Measurements from ENCODE around the gene SLC29A4. TPM values are rescaled to one million over a fixed set of nuclear protein-coding genes. Genes with fewer than 3 reads are reported as not detected.

SLC29A4 gene
- polyA plus RNA-seq, 1 of the 3 experiments (the other 2 are of a cell fraction): 12.3 TPM

DNA sequence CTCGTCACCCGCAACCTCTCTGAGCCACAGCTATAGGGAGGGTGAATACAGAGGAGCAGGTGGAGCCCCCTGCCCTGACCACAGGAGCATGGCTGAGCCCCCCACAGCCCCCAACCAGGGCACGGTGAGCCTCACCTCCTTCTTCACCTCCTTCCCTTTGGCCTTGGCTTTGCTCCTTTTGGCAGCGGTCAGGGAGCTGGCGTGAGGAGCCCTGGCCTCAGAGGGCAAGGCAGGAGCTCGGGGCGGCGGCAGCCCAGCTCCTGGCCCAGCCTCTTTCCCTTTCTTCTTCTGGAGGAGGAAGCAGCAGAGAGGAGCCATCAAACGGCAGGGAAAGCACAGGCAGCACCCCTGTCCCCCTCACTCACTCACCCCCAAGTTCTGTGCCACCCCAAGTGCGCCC is 42.2 kb downstream of the SLC29A4 start:
- H3F3A ChIP-seq (replicated peaks; ENCODE audit: insufficient read depth): peaks cover 17% of the 10 kb centered on the region
- no peak overlapping the region for H3K4me2 ChIP-seq
- ChIA-PET CTCF (no interaction called here), POLR2A (no interaction called here)
- H3K9me3 ChIP-seq: no peaks in the 10 kb centered on the region
- H3K9me2 ChIP-seq: no peaks in the 10 kb centered on the region
- H3K9ac ChIP-seq: no peak overlapping the region
- H2AFZ ChIP-seq (ENCODE audit: low read depth): no peak overlapping the region
- no peak for TF ChIP-seq ELF1 (IDR thresholded peaks at IDR 0.05)
- no peak for TF ChIP-seq GABPA (IDR thresholded peaks at IDR 0.05; ENCODE audit: low read depth)
- TF ChIP-seq, protein P1, sequence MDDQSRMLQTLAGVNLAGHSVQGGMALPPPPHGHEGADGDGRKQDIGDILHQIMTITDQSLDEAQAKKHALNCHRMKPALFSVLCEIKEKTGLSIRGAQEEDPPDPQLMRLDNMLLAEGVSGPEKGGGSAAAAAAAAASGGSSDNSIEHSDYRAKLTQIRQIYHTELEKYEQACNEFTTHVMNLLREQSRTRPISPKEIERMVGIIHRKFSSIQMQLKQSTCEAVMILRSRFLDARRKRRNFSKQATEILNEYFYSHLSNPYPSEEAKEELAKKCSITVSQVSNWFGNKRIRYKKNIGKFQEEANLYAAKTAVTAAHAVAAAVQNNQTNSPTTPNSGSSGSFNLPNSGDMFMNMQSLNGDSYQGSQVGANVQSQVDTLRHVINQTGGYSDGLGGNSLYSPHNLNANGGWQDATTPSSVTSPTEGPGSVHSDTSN (IDR thresholded peaks at IDR 0.05): no peak
- no peak for TF ChIP-seq SMC3 (IDR thresholded peaks at IDR 0.05; ENCODE audit: low read depth, low read length)
- TF ChIP-seq MXI1 (IDR thresholded peaks at IDR 0.05; ENCODE audit: low read depth, low read length): no peak
- TF ChIP-seq MEF2A (IDR thresholded peaks at IDR 0.05; ENCODE audit: borderline replicate concordance, low read depth): no peak
- no peak for TF ChIP-seq NRF1 (IDR thresholded peaks at IDR 0.05; ENCODE audit: low read depth, low read length)
- TF ChIP-seq POLR2AphosphoS5 (IDR thresholded peaks at IDR 0.05; ENCODE audit: low read depth, low read length): no peak
- TF ChIP-seq FOXJ3 (CRISPR knock-in tag; IDR thresholded peaks at IDR 0.05): no peak
- no peak for TF ChIP-seq RCOR1 (IDR thresholded peaks at IDR 0.05; ENCODE audit: low read length)
- TF ChIP-seq TEAD4 (IDR thresholded peaks at IDR 0.05; ENCODE audit: borderline replicate concordance, insufficient read depth): no peak
- TF ChIP-seq, protein P2, sequence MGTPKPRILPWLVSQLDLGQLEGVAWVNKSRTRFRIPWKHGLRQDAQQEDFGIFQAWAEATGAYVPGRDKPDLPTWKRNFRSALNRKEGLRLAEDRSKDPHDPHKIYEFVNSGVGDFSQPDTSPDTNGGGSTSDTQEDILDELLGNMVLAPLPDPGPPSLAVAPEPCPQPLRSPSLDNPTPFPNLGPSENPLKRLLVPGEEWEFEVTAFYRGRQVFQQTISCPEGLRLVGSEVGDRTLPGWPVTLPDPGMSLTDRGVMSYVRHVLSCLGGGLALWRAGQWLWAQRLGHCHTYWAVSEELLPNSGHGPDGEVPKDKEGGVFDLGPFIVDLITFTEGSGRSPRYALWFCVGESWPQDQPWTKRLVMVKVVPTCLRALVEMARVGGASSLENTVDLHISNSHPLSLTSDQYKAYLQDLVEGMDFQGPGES (IDR thresholded peaks at IDR 0.05; ENCODE audit: low read depth, low read length): no peak
- no peak for TF ChIP-seq RAD21 (IDR thresholded peaks at IDR 0.05; ENCODE audit: low read length)
- TF ChIP-seq TAF1 (IDR thresholded peaks at IDR 0.05; ENCODE audit: borderline replicate concordance, low read depth, low read length): no peak
- TF ChIP-seq, protein P3, sequence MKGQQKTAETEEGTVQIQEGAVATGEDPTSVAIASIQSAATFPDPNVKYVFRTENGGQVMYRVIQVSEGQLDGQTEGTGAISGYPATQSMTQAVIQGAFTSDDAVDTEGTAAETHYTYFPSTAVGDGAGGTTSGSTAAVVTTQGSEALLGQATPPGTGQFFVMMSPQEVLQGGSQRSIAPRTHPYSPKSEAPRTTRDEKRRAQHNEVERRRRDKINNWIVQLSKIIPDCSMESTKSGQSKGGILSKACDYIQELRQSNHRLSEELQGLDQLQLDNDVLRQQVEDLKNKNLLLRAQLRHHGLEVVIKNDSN (IDR thresholded peaks at IDR 0.05; ENCODE audit: borderline replicate concordance, low read depth): no peak
- TF ChIP-seq, protein P4, sequence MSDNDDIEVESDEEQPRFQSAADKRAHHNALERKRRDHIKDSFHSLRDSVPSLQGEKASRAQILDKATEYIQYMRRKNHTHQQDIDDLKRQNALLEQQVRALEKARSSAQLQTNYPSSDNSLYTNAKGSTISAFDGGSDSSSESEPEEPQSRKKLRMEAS (IDR thresholded peaks at IDR 0.05; ENCODE audit: low read depth): no peak
- peaks cover 0 to 6% of the 10 kb centered on the region in 2 experiments; a peak in 1 of 4 replicates for H3K4me1 ChIP-seq (ENCODE audit: control insufficient read depth in 1 of 2, insufficient read depth in 2 of 2, low read depth in 1 of 2, low read length in 1 of 2)
- peaks cover 22 to 51% of the 10 kb centered on the region in 2 experiments for H3K36me3 ChIP-seq (replicated peaks in 1 of 2; ENCODE audit: control insufficient read depth in 1 of 2, insufficient read depth in 2 of 2, low read length in 1 of 2)
- H3K4me3 ChIP-seq (ENCODE audit: low read depth in 2 of 2, low read length in 1 of 2): no peak overlapping the region
- H4K20me1 ChIP-seq (ENCODE audit: insufficient read depth): peaks cover 5% of the 10 kb centered on the region; the same call in 1 of the 2 replicates
- H3K79me2 ChIP-seq (ENCODE audit: insufficient read depth): peaks cover 25% of the 10 kb centered on the region
- no peak for DNase-seq
- 96% methylated on average over 10 of the region's 10 CpGs for WGBS (ENCODE audit: low lambda C conversion rate)
- H3K27ac ChIP-seq (ENCODE audit: low read depth in 2 of 2, low read length in 1 of 2): no peak overlapping the region
- no peaks in the 10 kb centered on the region for H3K27me3 ChIP-seq (ENCODE audit: insufficient read depth)

DNA sequence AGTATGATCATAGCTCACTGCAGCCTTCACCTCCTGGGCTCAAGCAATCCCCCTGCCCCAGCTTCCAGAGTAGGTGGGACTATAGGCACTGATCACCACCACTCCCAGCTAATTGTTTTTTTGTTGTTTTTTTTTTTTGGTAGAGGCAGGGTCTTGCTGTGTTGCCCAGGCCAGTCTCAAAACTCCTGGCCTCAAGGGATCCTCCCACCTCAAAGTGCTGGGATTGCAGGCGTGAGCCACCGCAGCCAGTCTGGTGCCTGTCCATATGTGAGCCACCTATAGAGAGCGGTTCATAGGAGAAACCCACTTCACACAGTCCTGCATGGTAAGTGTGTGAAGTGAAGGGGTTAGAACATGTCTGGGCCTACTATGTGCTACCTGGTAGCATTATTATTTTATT is 47.5 kb downstream of the SLC29A4 start:
- peaks cover 20% of the 10 kb centered on the region for H3F3A ChIP-seq (replicated peaks; ENCODE audit: insufficient read depth)
- no peaks in the 10 kb centered on the region for H3K27me3 ChIP-seq (ENCODE audit: insufficient read depth)
- CTCF ChIA-PET: interaction anchor here (1.1 to 2.7 kb wide), 3 partner anchors 45 to 120 kb away, joined by 3 to 13 read pairs (median 5); no protein-coding TSS in a partner anchor
- H3K9me3 ChIP-seq: no peaks in the 10 kb centered on the region
- no peak overlapping the region for H3K9ac ChIP-seq
- no peak for DNase-seq
- H3K4me1 ChIP-seq (ENCODE audit: control insufficient read depth in 1 of 2, insufficient read depth in 2 of 2, low read depth in 1 of 2, low read length in 1 of 2): peaks cover 0 to 6% of the 10 kb centered on the region in 2 experiments; a peak in 1 of 4 replicates
- H3K4me3 ChIP-seq (ENCODE audit: low read depth in 2 of 2, low read length in 1 of 2): no peak overlapping the region
- POLR2A ChIA-PET: interaction anchor here (0.9 kb wide), 1 partner anchor 34 kb away, joined by 4 read pairs; no protein-coding TSS in a partner anchor
- no peak overlapping the region for H3K4me2 ChIP-seq
- peaks cover 51% of the 10 kb centered on the region for H3K79me2 ChIP-seq (ENCODE audit: insufficient read depth)
- H2AFZ ChIP-seq (ENCODE audit: low read depth): no peak overlapping the region
- H3K36me3 ChIP-seq (replicated peaks in 1 of 2; ENCODE audit: control insufficient read depth in 1 of 2, insufficient read depth in 2 of 2, low read length in 1 of 2): peaks cover 14 to 50% of the 10 kb centered on the region in 2 experiments
- WGBS (ENCODE audit: low lambda C conversion rate): 94% methylated on average over 3 of the region's 3 CpGs
- H3K9me2 ChIP-seq: no peaks in the 10 kb centered on the region
- no peak overlapping the region for H3K27ac ChIP-seq (ENCODE audit: low read depth in 2 of 2, low read length in 1 of 2)
- H4K20me1 ChIP-seq (ENCODE audit: insufficient read depth): peaks cover 14% of the 10 kb centered on the region
- TF ChIP-seq RFX5 (IDR thresholded peaks at IDR 0.05; ENCODE audit: low read length) (no peak), EP300 (IDR thresholded peaks at IDR 0.05; ENCODE audit: borderline replicate concordance in 1 of 2, low read depth in 1 of 2, low read length in 1 of 2) (no peak), POLR2AphosphoS5 (IDR thresholded peaks at IDR 0.05; ENCODE audit: low read depth, low read length) (no peak), SMC3 (IDR thresholded peaks at IDR 0.05; ENCODE audit: low read depth, low read length) (no peak), RXRA (IDR thresholded peaks at IDR 0.05; ENCODE audit: borderline replicate concordance, low read depth) (no peak), RAD21 (IDR thresholded peaks at IDR 0.05; ENCODE audit: low read length) (no peak), TCF12 (IDR thresholded peaks at IDR 0.05) (no peak), NRF1 (IDR thresholded peaks at IDR 0.05; ENCODE audit: low read depth, low read length) (no peak), GABPA (IDR thresholded peaks at IDR 0.05; ENCODE audit: low read depth) (no peak)
- TF ChIP-seq, protein P4 (IDR thresholded peaks at IDR 0.05; ENCODE audit: low read depth): no peak
- TF ChIP-seq, protein P5, sequence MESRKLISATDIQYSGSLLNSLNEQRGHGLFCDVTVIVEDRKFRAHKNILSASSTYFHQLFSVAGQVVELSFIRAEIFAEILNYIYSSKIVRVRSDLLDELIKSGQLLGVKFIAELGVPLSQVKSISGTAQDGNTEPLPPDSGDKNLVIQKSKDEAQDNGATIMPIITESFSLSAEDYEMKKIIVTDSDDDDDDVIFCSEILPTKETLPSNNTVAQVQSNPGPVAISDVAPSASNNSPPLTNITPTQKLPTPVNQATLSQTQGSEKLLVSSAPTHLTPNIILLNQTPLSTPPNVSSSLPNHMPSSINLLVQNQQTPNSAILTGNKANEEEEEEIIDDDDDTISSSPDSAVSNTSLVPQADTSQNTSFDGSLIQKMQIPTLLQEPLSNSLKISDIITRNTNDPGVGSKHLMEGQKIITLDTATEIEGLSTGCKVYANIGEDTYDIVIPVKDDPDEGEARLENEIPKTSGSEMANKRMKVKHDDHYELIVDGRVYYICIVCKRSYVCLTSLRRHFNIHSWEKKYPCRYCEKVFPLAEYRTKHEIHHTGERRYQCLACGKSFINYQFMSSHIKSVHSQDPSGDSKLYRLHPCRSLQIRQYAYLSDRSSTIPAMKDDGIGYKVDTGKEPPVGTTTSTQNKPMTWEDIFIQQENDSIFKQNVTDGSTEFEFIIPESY (IDR thresholded peaks at IDR 0.05; ENCODE audit: borderline replicate concordance, low read depth): no peak
- TF ChIP-seq, protein P6, sequence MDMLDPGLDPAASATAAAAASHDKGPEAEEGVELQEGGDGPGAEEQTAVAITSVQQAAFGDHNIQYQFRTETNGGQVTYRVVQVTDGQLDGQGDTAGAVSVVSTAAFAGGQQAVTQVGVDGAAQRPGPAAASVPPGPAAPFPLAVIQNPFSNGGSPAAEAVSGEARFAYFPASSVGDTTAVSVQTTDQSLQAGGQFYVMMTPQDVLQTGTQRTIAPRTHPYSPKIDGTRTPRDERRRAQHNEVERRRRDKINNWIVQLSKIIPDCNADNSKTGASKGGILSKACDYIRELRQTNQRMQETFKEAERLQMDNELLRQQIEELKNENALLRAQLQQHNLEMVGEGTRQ (IDR thresholded peaks at IDR 0.05; ENCODE audit: borderline replicate concordance, low read depth, low read length): no peak
